PFSK-1 (cell line): ENCODE results near the gene ASIC4.

Experiments used
- POLR2AphosphoS5 ChIP-seq: IDR thresholded peaks from 2 replicates; pipeline ENCODE4 v1.6.1; 2012; ENCODE audit warnings: low read depth, mild to moderate bottlenecking, control low read depth, low read length, moderate library complexity
- TAF1 ChIP-seq: IDR thresholded peaks from 2 replicates; pipeline ENCODE4 v1.6.1; 2012; ENCODE audit warnings: low read length, control low read depth, borderline replicate concordance; ENCODE audit not compliant: insufficient read depth
- TF ChIP-seq, protein P1 (sequence below), 2 experiments: IDR thresholded peaks; 2 replicates each; pipeline versions ENCODE4 v1.6.1 to v1.8.0; 2011 to 2012; ENCODE audit warnings: low read depth in 2 of 2, low read length in 2 of 2, control low read depth in 1 of 2, inconsistent platforms in 1 of 2, mild to moderate bottlenecking in 1 of 2, moderate library complexity in 1 of 2; ENCODE audit not compliant: insufficient read depth in 1 of 2

DNA sequence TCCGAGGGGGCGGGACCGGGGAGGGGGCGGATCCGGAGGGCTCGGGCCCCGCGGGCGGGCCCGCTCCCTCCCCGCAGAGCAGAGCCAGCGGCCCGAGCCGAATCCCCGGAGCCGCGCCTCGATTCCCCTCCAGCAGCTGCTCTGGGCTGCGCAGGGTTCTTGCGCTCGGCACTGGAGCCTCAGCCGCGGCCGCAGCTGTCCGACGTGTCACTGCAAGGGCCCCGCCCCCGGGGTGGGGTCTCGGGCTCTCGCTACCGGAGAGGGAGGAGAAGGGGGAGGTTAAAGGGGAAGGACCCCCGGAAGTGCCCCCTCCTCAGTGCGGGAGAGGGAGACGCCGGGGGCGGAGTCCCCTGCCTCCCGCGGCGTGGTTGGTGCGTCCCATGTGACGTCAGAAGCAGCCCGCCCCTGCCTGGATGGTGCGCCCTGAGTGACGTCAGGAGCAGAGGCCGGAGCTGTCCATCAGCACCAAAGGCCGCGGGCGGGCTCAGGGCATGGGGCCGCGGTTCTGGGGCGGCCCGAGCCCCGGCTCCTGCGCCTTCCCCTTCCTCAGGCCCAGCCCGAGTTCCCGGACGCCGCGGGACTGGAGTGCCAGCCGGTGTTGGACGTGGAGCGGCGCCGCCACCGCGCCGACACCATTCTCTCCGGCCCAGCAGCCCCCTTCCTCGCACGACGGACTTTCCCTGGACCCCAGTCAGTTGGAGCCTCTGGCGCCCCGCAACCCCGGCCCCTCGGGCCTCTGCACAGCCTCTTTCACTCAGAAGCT is 29.5 kb downstream of the ASIC4 start, which contains the start of the genes CHPF and TMEM198:
- TF ChIP-seq, protein P1, sequence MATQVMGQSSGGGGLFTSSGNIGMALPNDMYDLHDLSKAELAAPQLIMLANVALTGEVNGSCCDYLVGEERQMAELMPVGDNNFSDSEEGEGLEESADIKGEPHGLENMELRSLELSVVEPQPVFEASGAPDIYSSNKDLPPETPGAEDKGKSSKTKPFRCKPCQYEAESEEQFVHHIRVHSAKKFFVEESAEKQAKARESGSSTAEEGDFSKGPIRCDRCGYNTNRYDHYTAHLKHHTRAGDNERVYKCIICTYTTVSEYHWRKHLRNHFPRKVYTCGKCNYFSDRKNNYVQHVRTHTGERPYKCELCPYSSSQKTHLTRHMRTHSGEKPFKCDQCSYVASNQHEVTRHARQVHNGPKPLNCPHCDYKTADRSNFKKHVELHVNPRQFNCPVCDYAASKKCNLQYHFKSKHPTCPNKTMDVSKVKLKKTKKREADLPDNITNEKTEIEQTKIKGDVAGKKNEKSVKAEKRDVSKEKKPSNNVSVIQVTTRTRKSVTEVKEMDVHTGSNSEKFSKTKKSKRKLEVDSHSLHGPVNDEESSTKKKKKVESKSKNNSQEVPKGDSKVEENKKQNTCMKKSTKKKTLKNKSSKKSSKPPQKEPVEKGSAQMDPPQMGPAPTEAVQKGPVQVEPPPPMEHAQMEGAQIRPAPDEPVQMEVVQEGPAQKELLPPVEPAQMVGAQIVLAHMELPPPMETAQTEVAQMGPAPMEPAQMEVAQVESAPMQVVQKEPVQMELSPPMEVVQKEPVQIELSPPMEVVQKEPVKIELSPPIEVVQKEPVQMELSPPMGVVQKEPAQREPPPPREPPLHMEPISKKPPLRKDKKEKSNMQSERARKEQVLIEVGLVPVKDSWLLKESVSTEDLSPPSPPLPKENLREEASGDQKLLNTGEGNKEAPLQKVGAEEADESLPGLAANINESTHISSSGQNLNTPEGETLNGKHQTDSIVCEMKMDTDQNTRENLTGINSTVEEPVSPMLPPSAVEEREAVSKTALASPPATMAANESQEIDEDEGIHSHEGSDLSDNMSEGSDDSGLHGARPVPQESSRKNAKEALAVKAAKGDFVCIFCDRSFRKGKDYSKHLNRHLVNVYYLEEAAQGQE (IDR thresholded peaks at IDR 0.05; ENCODE audit: insufficient read depth in 1 of 2, low read depth in 2 of 2, low read length in 2 of 2) = peak; percentile 94 to 96
- peak; percentile 68; the same call in 1 of the 2 replicates for TF ChIP-seq POLR2AphosphoS5
- TF ChIP-seq TAF1 = no peak
